Astrocyte of the spinal cord (primary cell): ENCODE data around the gene MTFR1L.

Experiments
- DNase-seq: peaks from one replicate; pipeline ENCODE4 v3.0.0; 2011; ENCODE audit warnings: low read depth, low spot score
- H3K4me3 ChIP-seq: 2 replicates; pipeline ENCODE4 v1.5.1; 2011; ENCODE audit warnings: low read depth, mild to moderate bottlenecking, low read length, moderate library complexity
- CTCF ChIP-seq: IDR thresholded peaks from 2 replicates; pipeline ENCODE4 v1.5.1; 2012; ENCODE audit warnings: low read depth, mild to moderate bottlenecking, low read length, inconsistent platforms
- in situ Hi-C: cut with HindIII; loops from 2 replicates; pipeline ENCODE4 v1.10.0; 2017; ENCODE audit warnings: low sequenced_read_pairs

MTFR1L gene

GRCh38 chr1:25816112-25816718, 3.5 kb upstream of the MTFR1L start:
- in situ Hi-C loops = no loop called here
- TF ChIP-seq CTCF = no peak
- DNase-seq = no peak
- no peak overlapping the region for H3K4me3 ChIP-seq

- TF ChIP-seq CTCF = no peak
- no peak for DNase-seq
- no peak overlapping the region for H3K4me3 ChIP-seq
- in situ Hi-C loops = no loop called here
These were observed 1.8 kb upstream of the MTFR1L start for GRCh38 chr1:25817840-25818501.

- TF ChIP-seq CTCF = no peak
- in situ Hi-C loops = no loop called here
- DNase-seq = no peak
- peak overlapping the region; percentile 91 for H3K4me3 ChIP-seq
These were observed 1.2 kb upstream of the MTFR1L start for GRCh38 chr1:25818569-25818968.

- peak overlapping the region; percentile 91 for H3K4me3 ChIP-seq
- in situ Hi-C loops = no loop called here
- no peak for TF ChIP-seq CTCF
- peak; percentile 59 for DNase-seq
These were observed 725 bp downstream of the MTFR1L start for GRCh38 chr1:25820247-25821111.

- no peak for DNase-seq
- peak overlapping the region; percentile 91 for H3K4me3 ChIP-seq
- no peak for TF ChIP-seq CTCF
- in situ Hi-C loops = no loop called here
These were observed 1.3 kb downstream of the MTFR1L start for GRCh38 chr1:25821112-25821476.

GRCh38 chr1:25821630-25822091, 1.9 kb downstream of the MTFR1L start:
- H3K4me3 ChIP-seq = no peak overlapping the region
- in situ Hi-C loops = no loop called here
- no peak for DNase-seq
- TF ChIP-seq CTCF = no peak
